CD4-positive, alpha-beta T cell treated with Interleukin-10 for 1 hour (primary cell): ENCODE data around the gene KLHL25.
"Not testable (repeated sequence)": the region's sequence is repeated elsewhere in the genome, so short reads cannot be mapped to it uniquely, and the experiment has no call there.

ENCODE experiments used
- DNase-seq: peaks from one replicate; pipeline ENCODE4 v3.0.0-alpha.2; 2020

KLHL25 gene

DNA sequence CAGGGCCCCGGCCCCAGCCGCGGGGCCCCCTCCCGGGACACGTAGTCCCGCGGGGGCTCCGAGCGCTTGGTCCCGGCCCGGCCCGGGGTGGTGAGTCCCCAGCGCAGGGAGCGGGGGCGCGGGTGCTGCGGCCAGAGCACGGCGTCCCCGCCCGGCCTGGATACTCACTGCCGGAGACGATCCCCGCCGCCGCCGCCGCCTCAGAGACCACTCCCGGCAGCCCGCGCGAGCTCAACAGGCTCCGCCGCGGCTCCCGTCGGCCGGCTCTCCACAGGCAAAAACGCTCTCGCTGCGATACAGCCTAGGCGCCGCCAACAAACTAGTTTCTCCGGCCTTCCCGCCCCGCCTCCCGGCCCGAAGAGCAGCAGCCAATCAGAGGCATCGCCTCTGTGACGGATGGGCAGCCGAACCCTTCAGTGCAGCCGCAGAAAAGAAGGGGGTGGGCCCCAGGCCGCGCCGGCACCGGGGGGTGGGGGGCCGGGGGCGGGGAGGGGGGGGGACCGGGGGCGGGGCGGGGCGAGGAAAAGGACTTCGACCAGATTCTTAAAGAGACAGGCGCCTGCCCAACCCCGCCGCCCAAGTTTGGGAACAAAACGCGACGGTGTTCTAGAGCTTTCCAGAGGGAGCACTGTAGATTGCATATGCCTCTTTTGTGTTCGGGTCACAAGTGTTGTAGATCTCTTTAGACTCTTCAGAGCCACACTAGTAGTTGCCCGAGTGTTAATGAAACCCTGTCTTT, at the start of gene KLHL25:
TSS of gene KLHL25 (minus strand) at position 328 of the 739 bp plus-strand sequence. CDS start 25,115 bp downstream, outside the sequence.
- peak; percentile 95 for DNase-seq

GRCh38 chr15:85840802-85841152, 46.1 kb upstream of the KLHL25 start:
- DNase-seq: no peak

DNA sequence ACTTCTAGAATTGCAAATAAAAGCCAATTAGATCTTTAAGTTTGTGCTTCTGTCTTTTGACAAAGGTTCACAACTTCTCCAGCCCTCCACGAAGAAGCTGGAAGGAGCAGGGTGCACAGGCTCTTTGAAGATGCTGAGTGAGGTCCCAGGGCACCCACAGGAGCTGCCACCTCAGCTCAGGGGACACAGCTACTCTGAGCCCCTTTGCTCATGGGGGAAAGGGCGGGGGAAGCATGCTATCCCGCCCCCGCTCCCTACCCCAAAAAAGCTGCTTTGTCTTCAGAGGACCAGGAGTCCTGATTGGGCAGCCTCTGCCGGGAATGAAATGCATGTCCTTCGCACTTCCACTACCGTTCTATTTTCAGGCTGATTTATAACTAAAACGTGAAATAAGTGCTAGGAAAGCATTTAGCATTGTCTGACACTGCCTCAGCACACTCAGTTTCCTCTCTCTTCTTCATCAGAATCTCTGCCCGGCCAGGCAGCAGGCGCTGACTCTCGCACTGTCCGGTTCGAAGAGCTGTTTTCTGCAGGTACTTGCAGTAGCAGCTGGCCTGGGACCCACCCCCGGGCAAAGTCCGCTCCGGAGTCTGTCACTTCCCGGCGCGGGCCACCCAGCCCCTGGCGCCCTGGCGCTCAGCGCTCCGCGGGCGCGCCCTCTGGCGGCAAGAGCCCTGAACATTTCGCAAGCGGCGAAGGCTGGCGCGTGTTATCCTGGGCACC, 45.5 kb upstream of the KLHL25 start:
- peak; percentile 78 for DNase-seq

DNA sequence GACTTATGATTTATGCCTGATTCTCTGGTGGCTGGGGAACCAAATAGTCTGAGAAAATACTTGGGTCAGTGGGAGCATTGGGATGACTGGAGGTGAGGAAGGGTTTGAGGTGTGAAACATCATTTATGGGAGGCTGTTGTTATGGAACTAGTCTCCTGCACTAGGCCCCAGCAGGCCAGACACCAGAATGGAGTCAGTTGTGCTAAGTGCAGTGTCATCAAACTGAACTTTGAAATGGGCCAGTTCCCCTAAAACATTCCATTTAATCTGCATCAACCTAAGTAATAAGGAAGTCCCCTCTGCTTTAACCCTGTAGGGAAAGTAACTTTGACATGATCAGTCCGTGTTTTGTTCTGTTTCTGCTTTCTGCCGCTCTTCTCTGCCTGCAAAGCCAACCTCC, 44.9 kb upstream of the KLHL25 start:
- no peak for DNase-seq

DNA sequence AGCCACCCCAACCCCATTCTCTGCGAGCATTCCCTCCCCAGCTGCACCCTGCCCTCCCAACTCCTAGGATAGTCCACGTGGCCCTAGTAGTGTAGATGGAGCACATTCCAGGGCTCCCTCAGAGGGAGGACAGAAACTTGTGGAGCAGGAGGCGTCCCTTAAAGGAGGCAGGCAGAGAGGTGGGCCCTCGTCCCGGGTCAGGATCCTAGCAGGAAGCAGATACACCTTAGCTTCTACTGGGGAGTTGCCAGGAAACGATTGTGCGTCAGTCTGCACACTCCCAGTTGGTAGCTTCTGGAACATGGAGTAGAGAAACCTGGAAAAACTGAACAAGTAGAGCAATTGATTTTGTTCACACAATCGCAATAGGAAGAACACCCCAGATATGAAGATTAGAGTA, 43.9 kb upstream of the KLHL25 start:
- DNase-seq: no peak

DNA sequence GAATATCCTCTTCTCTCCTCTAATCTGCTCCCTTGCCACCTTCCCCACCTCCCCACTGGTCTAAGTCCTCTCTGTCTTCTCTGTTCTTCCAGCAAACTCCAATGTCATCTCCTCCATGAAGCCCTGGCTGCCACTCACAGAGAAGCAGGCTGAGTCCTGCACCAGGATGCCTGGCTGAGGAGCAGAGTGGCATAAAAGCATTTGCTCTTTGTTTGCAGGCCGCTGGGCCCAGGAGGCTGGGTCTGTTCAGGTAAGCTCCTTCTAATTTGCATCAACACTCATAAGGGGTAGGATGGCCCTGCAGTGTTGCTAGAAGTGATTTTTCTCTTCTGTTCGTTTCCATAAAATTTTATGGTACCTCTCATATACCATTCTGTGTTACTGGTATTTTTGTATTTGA, 43.2 kb upstream of the KLHL25 start:
- DNase-seq: no peak

DNA sequence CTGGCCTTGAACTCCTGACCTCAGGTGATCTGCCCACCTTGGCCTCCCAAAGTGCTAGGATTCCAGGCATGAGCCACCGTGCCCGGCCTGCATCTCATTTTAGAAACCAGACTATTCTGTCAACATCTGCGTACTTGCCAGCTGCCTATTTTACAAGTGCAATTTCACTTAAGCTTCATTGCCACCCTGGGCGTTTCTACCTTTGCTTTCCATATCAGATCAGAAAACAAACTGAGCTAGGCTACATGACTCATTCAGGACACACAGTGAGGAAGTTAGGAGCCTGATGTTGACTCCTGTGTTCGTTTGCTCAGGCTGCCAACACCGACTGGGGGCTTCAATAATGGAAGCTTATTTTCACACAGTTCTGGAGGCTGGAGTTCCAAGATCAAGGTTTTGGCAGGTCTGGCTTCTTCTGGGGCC, 42.3 kb upstream of the KLHL25 start:
- DNase-seq: no peak

- DNase-seq: no peak
These were observed 39.9 kb upstream of the KLHL25 start for GRCh38 chr15:85834651-85835050.

DNA sequence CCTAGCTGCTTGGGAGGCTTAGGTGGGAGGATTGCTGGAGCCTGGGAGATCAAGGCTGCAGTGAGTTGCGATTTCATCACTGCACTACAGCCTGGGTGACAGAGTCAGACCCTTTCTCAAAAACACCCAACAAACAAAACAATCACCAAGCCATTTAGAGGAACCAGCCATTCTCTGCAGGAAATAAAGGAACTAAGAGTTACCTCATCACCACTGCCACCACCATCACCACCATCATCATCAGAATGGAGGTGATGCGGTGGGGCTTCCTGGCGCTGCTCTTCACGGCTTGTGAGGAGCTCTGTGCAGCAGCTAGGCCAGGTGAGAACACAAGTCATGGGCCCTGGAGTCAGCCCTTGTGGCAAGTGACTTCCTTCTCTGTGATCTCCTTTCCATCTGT, 37.7 kb upstream of the KLHL25 start:
- DNase-seq: peak; percentile 9

- DNase-seq: peak; percentile 36
These were observed 36.8 kb upstream of the KLHL25 start for GRCh38 chr15:85831415-85832113.

DNA sequence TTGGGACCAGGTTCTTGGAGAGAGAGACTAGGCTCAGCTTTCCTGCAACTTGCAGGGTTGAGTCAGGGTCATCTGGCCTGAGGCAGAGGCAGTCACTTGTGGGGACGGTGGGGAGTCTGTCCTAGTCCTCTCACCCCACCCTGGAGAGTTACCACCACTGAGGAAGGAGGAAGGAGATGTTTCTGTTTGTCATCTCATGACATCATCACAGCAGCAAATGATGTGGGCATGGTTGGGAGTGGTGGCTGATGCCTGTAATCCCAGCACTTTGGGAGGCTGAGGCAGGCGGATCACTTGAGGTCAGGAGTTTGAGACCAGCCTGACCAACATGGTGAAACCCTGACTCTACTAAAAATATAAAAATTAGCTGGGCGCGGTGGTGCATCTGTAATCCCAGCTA, 35.0 kb upstream of the KLHL25 start:
- not testable (repeated sequence) for DNase-seq

GRCh38 chr15:85828874-85829273, 34.1 kb upstream of the KLHL25 start:
- DNase-seq: no peak

DNA sequence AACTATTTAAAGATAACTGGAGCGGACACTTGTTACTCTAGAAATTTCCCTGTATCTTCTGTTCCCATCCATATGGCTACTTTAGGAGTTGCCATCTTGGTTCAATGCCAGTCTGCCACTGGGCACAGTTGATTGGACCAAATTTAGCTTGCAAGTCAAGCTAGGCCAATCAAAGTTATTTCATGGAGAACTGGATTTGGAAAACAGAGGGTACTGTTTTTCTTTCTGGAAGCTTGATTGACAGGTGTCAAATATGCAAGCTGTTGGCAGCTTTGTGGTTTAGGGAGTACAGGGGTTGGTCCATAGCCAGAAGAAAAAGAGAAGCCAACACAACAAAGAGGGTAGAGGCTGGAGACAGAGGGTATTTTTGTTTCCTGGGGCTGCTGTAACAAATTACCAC, 33.4 kb upstream of the KLHL25 start:
- DNase-seq: no peak

- DNase-seq: no peak
These were observed 32.2 kb upstream of the KLHL25 start for GRCh38 chr15:85826756-85827515.

DNA sequence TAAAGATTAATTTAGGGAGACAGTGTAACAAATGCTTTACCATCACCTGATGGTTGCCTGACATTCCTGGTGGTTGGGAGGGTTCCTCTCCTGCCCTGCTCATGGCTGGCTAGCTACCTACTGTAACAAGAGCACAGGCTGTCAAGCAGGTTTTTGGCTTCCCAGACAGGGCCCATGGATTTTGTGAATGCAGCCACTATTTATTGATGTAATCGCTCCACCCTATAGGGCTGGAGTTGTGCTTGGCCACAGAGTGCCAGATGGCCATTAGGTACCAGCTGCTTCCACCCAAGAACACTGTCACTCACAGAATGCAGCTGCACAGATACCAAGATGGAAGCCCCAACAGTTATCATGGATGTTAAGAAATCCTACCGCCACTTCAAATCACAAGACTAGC, 31.0 kb upstream of the KLHL25 start:
- no peak for DNase-seq

DNA sequence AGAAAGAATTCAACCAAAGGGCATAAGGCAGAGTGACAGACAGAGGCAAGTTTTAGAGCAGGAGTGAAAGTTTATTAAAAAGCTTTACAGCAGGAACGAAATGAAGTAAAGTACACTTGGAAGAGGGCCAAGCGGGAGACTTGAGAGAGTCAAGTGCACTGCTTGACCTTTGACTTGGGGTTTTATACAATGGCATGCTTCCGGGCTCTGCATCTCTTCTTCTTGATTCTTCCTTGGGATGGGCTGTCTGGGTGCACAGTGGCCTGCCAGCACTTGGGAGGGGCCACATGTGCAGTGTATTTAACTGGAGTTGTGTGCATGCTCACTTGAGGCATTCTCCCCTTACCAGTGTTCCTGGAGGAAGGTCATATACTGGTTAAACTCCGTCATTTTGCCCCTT, 30.4 kb upstream of the KLHL25 start:
- DNase-seq: no peak

GRCh38 chr15:85821545-85821944, 26.8 kb upstream of the KLHL25 start:
- DNase-seq: no peak

DNA sequence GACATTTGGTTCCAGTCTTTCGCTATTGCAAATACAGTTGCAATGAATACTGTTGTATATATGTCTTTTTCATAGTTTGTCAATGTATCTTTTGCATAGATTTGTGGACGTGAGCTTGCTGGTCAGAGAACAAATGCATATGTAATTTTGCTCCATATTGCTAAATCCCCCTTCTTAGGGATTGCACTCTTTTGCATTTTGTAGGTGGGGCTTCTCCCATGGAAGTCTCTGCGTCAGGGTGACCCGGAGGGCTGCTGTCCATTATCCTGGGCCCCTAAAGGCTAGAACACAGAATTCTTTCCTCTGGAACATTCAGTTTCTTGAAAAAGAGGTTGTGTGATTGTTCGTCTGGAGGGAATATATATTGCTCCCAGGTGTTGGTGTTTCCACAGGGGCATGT, 25.2 kb upstream of the KLHL25 start:
- DNase-seq: no peak

- no peak for DNase-seq
These were observed 18.5 kb upstream of the KLHL25 start for GRCh38 chr15:85813234-85813633.

DNA sequence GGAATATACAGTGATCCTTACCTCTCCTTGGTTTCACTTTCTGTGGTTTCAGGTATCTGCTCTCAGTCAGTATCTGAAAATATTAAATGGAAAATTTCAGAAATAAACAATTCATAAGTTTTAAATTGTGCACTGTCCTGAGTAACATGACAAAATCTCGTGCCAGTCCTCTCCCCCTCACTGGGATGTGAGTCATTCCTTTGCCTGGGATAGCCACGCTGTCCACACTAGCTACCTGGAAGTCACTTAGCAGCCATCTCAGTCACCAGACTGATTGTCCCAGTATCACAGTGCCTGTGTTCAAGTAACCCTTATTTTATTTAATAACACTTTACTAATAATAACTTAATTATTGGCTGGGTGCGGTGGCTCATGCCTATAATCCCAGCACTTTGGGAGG, 15.3 kb upstream of the KLHL25 start:
- DNase-seq: no peak

DNA sequence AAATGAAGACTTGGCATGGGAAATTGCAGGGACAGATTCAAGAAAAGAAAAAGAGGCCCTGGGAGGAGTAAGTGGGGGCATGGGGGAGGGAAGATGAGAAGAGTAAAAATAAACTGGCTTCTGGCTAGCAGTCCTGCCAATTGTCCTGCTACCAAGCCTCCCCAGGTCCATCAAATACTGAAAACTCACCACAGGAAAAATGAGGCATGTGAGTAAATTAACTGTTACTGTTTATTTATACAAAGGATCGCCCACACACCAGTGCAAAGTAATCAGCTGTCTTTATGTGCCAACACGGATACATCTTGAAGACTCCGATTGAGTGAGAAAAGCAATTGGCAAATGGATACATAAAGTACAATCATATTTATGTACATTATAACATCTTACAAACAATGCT, 10.7 kb upstream of the KLHL25 start:
- no peak for DNase-seq

DNA sequence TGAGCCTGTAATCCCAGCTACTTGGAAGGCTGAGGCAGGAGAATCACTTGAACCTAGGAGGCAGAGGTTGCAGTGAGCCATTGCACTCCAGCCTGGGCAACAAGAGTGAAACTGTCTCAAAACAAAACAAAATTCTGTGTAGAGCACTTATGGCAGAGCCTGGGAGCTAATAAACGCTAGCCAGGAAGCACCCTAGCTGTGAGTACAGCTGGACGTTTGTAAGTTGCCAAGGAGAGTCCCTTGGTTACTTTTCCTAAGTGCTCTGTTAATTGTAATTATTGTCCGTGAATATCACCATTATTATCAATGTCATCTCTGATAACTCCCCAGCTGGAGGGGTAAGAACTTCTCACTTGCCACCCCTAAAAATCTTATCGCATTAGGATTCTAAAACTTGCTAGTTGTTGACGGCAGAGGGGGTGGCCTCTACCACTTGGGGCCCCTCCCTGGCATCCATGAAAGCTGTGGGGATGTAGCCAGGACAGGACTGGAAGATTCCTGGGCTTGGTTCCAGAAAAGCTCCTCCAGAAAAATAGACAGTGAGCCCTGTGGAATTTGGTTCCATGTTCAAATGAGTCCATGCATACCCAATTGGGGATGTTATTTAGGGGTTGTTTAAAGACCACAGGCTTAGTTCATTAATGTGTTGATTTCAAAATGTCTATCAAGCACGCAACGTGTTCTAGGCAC, 9.9 kb upstream of the KLHL25 start:
- no peak for DNase-seq

DNA sequence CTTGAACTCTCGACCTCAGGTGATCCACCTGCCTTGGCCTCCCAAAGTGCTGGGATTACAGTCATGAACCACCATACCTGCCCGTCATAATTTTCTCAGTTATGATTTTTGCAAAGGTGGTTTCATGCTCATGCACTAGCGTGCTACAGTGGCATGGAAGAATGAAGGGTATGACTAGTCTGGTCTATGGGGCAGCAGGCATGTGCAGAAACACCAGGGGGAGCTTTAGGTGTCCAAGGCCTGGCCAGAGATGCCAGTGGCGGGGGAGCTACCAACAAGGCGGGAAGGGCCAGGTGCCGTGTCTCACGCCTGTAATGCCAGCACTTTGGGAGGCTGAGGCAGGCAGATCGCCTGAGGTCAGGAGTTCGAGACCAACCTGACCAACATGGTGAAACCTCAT, 7.9 kb upstream of the KLHL25 start:
- DNase-seq: not testable (repeated sequence)
